ENCODE measurements around the gene PSD2. TPM values are rescaled to one million over a fixed set of nuclear protein-coding genes. Genes with fewer than 3 reads are reported as not detected.

The PSD2 gene
- total and polyA plus RNA-seq, 7 donors, result 0.01 to 0.37 (median 0.04) TPM; not detected in 2

DNA sequence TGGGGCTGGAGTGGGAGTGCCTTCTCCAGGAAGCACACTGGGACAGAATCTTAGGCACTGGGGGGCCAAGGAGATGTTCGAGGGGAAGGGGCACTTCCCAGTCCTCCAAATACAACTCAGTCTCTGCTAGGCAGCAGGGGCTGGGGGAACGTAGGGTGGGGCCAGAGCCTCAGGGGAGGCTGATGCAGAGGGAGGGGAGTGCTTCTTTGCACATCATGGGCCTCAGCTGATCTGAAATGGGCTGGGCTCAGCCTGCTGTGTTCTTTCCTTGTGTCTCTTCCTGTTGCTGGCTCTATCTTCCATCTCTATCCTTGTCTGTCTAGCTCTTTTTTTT, 15.6 kb downstream of the PSD2 start:
- no peak for TF ChIP-seq CTCF (IDR thresholded peaks at IDR 0.05)
- no peaks in the 10 kb centered on the region for H3K36me3 ChIP-seq (ENCODE audit: insufficient read depth in 1 of 2, low read depth in 1 of 2)
- H3K4me1 ChIP-seq, result no peaks in the 10 kb centered on the region
- H3K27ac ChIP-seq, result no peak overlapping the region
- H3K4me3 ChIP-seq, result no peak overlapping the region
- H3K9me3 ChIP-seq, result no peaks in the 10 kb centered on the region
- intact Hi-C loops (cut with DNase I), result no loop called here
- 43 to 52% (median 44%) methylated on average over 2 of the region's 2 CpGs for WGBS, 3 donors
- no peak for ATAC-seq
- H3K27me3 ChIP-seq (ENCODE audit: insufficient read depth in 3 of 3, low read length in 2 of 3), result peaks cover 0 to 1% (median 0%) of the 10 kb centered on the region in 3 donors
- DNase-seq, result peak in 1 of 2 donors; percentile 12

GRCh38 chr5:139812323-139812722, 16.7 kb downstream of the PSD2 start:
- H3K36me3 ChIP-seq (ENCODE audit: insufficient read depth in 1 of 2, low read depth in 1 of 2), result no peaks in the 10 kb centered on the region
- no peaks in the 10 kb centered on the region for H3K4me1 ChIP-seq
- no peak for TF ChIP-seq CTCF (IDR thresholded peaks at IDR 0.05)
- peaks cover 0 to 1% (median 0%) of the 10 kb centered on the region in 3 donors for H3K27me3 ChIP-seq (ENCODE audit: insufficient read depth in 3 of 3, low read length in 2 of 3)
- no peaks in the 10 kb centered on the region for H3K9me3 ChIP-seq
- no peak for ATAC-seq
- intact Hi-C loops (cut with DNase I), result no loop called here
- no peak overlapping the region for H3K27ac ChIP-seq
- DNase-seq, result peak in 1 of 2 donors; percentile 13
- 86 to 90% (median 90%) methylated on average over 5 of the region's 5 CpGs for WGBS, 3 donors
- H3K4me3 ChIP-seq, result no peak overlapping the region

DNA sequence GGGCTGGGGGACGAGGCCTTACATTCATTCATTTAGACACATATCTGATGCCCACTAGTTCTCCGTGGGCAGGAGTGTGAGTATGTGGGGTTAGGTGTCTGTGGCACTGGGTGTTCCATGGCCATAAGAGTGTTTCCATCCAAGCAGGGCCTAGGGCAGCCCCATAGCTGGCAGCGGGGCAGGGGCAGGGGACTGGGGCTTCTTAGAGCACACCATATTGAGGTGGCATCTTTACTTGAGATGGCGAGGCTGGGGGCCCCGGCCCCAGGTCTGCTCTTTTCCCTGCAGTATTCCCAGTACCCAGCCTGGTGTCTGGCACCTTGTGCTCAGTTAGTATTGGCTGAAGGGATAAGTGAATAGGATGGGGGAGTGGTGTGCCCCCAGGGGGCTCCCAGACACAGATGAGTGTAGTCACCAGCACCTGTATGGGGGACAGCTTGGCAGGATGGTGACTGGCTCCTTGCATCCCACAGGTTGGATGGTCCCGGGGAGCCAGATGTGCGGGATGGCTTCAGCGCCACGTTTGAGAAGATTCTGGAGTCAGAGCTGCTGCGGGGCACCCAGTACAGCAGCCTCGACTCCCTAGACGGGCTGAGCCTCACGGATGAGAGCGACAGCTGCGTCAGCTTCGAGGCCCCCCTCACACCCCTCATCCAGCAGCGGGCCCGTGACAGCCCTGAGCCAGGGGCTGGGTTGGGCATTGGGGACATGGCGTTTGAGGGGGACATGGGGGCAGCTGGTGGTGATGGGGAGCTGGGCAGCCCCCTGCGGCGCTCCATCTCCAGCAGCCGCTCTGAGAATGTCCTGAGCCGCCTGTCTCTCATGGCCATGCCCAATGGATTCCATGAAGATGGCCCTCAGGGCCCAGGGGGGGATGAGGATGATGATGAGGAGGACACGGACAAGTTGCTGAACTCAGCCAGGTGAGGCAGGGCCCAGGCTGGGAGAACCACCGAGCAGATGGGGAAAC, 17.5 kb downstream of the PSD2 start:
- no peak overlapping the region for H3K27ac ChIP-seq
- H3K36me3 ChIP-seq (ENCODE audit: insufficient read depth in 1 of 2, low read depth in 1 of 2), result no peaks in the 10 kb centered on the region
- ATAC-seq (no peak), DNase-seq (peak in 1 of 2 donors; percentile 32)
- intact Hi-C loops (cut with DNase I), result no loop called here
- H3K4me3 ChIP-seq, result no peak overlapping the region
- peaks cover 0 to 1% (median 0%) of the 10 kb centered on the region in 3 donors for H3K27me3 ChIP-seq (ENCODE audit: insufficient read depth in 3 of 3, low read length in 2 of 3)
- TF ChIP-seq CTCF (IDR thresholded peaks at IDR 0.05), result no peak
- no peaks in the 10 kb centered on the region for H3K4me1 ChIP-seq
- H3K9me3 ChIP-seq, result no peaks in the 10 kb centered on the region
- WGBS, 3 donors, result 90 to 93% (median 92%) methylated on average over 25 of the region's 25 CpGs

GRCh38 chr5:139814191-139814601, 18.6 kb downstream of the PSD2 start:
- no peaks in the 10 kb centered on the region for H3K4me1 ChIP-seq
- WGBS, 3 donors, result 88 to 91% (median 89%) methylated on average over 14 of the region's 14 CpGs
- H3K9me3 ChIP-seq, result no peaks in the 10 kb centered on the region
- no peaks in the 10 kb centered on the region for H3K36me3 ChIP-seq (ENCODE audit: insufficient read depth in 1 of 2, low read depth in 1 of 2)
- H3K27ac ChIP-seq, result no peak overlapping the region
- TF ChIP-seq CTCF (IDR thresholded peaks at IDR 0.05), result no peak
- DNase-seq, result no peak
- ATAC-seq, result no peak
- peaks cover 0 to 1% (median 0%) of the 10 kb centered on the region in 3 donors for H3K27me3 ChIP-seq (ENCODE audit: insufficient read depth in 3 of 3, low read length in 2 of 3)
- no peak overlapping the region for H3K4me3 ChIP-seq
- intact Hi-C loops (cut with DNase I), result no loop called here

Measured in psoas muscle (tissue), 8 donors.